ENCODE measurements around the gene PHF2. TPM values are rescaled to one million over a fixed set of nuclear protein-coding genes. Genes with fewer than 3 reads are reported as not detected.

The PHF2 gene
- polyA plus RNA-seq, 3 donors: 0.40 to 16.0 (median 0.97) TPM

- Histone ChIP-seq H3K36me3 (replicated peaks in 1 of 2; ENCODE audit: control insufficient read depth in 1 of 2, insufficient read depth in 2 of 2, low read length in 2 of 2) (peaks cover 0 to 3% of the 10 kb centered on the region in 2 donors), H3K27me3 (ENCODE audit: control insufficient read depth in 2 of 2, insufficient read depth in 2 of 2, low read length in 2 of 2) (no peaks in the 10 kb centered on the region), H4K20me1 (ENCODE audit: insufficient read depth, low read length) (no peaks in the 10 kb centered on the region), H2AFZ (ENCODE audit: insufficient read depth, low read depth, low read length, poor library complexity, severe bottlenecking) (no peak overlapping the region), H3K4me2 (replicated peaks; ENCODE audit: extremely low read depth, low read length, poor library complexity, severe bottlenecking) (no peak overlapping the region), H3K79me2 (ENCODE audit: insufficient read depth, low read length) (no peaks in the 10 kb centered on the region), H3K4me3 (replicated peaks in 1 of 3; ENCODE audit: low read depth in 2 of 3, low read length in 3 of 3) (no peak overlapping the region), H3K27ac (ENCODE audit: low read depth in 1 of 2, low read length in 2 of 2) (no peak overlapping the region), H3K9ac (ENCODE audit: insufficient read depth, low read length, poor library complexity, severe bottlenecking) (no peak overlapping the region), H3K9me3 (replicated peaks in 1 of 2; ENCODE audit: control insufficient read depth in 1 of 2, insufficient read depth in 1 of 2, low read length in 2 of 2) (peaks cover 0 to 4% of the 10 kb centered on the region in 2 donors), H3K4me1 (ENCODE audit: control insufficient read depth in 1 of 2, insufficient read depth in 2 of 2, low read length in 2 of 2) (no peaks in the 10 kb centered on the region)
- peak overlapping the region in 2 of 7 donors; percentile 40 to 42 for H3K27ac Mint-ChIP-seq
- intact Hi-C loops (cut with micrococcal nuclease): loop anchor here in 1 of 2 donors (2.0 kb wide), 1 partner anchor 279 kb away; no protein-coding TSS in a partner anchor
- DNase-seq: no peak
- peaks cover 0 to 11% (median 3%) of the 10 kb centered on the region in 7 donors for H3K9me3 Mint-ChIP-seq
- WGBS (ENCODE audit: insufficient coverage): 93% methylated on average over 8 of the region's 10 CpGs
- H3K27me3 Mint-ChIP-seq (ENCODE audit: low read depth in 3 of 3): peaks cover 3 to 8% (median 5%) of the 10 kb centered on the region in 3 donors
- H3K4me3 Mint-ChIP-seq: no peak overlapping the region
- TF ChIP-seq CTCF (IDR thresholded peaks at IDR 0.05): no peak
- H3K4me1 Mint-ChIP-seq: peaks cover 5% of the 10 kb centered on the region
- H3K36me3 Mint-ChIP-seq: peaks cover 4% of the 10 kb centered on the region in 2 donors
Observed at GRCh38 chr9:93683331-93684134, 107.1 kb downstream of the PHF2 start.

GRCh38 chr9:93684161-93684765 is 107.9 kb downstream of the PHF2 start:
- Histone ChIP-seq H3K27ac (ENCODE audit: low read depth in 1 of 2, low read length in 2 of 2) (no peak overlapping the region), H3K4me2 (replicated peaks; ENCODE audit: extremely low read depth, low read length, poor library complexity, severe bottlenecking) (no peak overlapping the region), H3K9ac (ENCODE audit: insufficient read depth, low read length, poor library complexity, severe bottlenecking) (no peak overlapping the region), H3K27me3 (ENCODE audit: control insufficient read depth in 2 of 2, insufficient read depth in 2 of 2, low read length in 2 of 2) (no peaks in the 10 kb centered on the region), H2AFZ (ENCODE audit: insufficient read depth, low read depth, low read length, poor library complexity, severe bottlenecking) (no peak overlapping the region), H3K4me3 (replicated peaks in 1 of 3; ENCODE audit: low read depth in 2 of 3, low read length in 3 of 3) (no peak overlapping the region), H3K9me3 (replicated peaks in 1 of 2; ENCODE audit: control insufficient read depth in 1 of 2, insufficient read depth in 1 of 2, low read length in 2 of 2) (peaks cover 0 to 11% of the 10 kb centered on the region in 2 donors), H3K4me1 (ENCODE audit: control insufficient read depth in 1 of 2, insufficient read depth in 2 of 2, low read length in 2 of 2) (no peaks in the 10 kb centered on the region), H4K20me1 (ENCODE audit: insufficient read depth, low read length) (no peaks in the 10 kb centered on the region), H3K36me3 (replicated peaks in 1 of 2; ENCODE audit: control insufficient read depth in 1 of 2, insufficient read depth in 2 of 2, low read length in 2 of 2) (no peaks in the 10 kb centered on the region), H3K79me2 (ENCODE audit: insufficient read depth, low read length) (no peaks in the 10 kb centered on the region)
- peaks cover 3 to 13% (median 8%) of the 10 kb centered on the region in 7 donors for H3K9me3 Mint-ChIP-seq
- TF ChIP-seq CTCF (IDR thresholded peaks at IDR 0.05): no peak
- H3K27ac Mint-ChIP-seq: no peak overlapping the region
- WGBS (ENCODE audit: insufficient coverage): 90% methylated on average over 16 of the region's 20 CpGs
- DNase-seq: no peak
- H3K27me3 Mint-ChIP-seq (ENCODE audit: low read depth in 3 of 3): peaks cover 3 to 8% (median 8%) of the 10 kb centered on the region in 3 donors
- intact Hi-C loops (cut with micrococcal nuclease): no loop called here
- no peak overlapping the region for H3K4me3 Mint-ChIP-seq
- no peaks in the 10 kb centered on the region for H3K36me3 Mint-ChIP-seq
- peaks cover 5% of the 10 kb centered on the region for H3K4me1 Mint-ChIP-seq

All from CD14-positive monocyte (primary cell).